Fibroblast of peridontal ligament (primary cell): ENCODE results near the gene ID4.

Experiments
- DNase-seq: peaks from one replicate; pipeline ENCODE4 v3.0.0-alpha.2; 2010; ENCODE audit errors: extremely low read depth

The ID4 gene, protein sequence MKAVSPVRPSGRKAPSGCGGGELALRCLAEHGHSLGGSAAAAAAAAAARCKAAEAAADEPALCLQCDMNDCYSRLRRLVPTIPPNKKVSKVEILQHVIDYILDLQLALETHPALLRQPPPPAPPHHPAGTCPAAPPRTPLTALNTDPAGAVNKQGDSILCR

DNA sequence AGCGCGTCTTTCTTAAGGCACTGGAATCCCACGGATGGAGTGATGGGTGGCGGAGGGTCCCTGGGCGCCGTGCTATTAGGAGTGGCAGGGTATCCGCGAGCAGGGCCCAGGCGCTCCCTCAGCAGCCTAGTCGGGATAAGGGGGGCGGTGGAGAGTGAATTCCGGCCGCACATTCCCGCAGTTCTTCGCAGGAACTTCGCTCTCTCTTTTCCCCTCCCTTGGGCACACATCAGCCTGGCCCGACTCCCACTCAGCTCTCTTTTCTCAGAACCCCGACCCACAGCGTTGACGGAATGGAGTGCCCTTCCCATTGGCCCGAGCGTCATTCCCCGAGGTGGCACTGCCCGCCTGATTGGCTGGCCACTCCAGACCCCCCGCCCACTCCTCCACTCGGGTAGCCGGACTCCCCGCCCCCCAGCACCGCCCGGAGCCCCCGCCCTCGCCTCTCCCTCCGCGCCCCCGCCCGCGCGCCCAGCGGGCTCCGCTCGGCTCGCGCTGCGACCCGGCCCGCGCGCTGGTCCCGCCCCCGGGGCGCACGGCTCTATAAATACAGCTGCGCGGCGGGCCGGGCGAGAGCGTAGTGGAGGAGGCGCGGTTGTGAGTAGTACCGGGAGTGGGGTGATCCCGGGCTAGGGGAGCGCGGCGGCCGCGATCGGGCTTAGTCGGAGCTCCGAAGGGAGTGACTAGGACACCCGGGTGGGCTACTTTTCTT lies at the start of gene ID4:
Gene ID4 (plus strand): TSS at position 572 of the 712 bp plus-strand sequence. CDS start 385 bp downstream, outside the sequence.
- peak; percentile 97 for DNase-seq

DNA sequence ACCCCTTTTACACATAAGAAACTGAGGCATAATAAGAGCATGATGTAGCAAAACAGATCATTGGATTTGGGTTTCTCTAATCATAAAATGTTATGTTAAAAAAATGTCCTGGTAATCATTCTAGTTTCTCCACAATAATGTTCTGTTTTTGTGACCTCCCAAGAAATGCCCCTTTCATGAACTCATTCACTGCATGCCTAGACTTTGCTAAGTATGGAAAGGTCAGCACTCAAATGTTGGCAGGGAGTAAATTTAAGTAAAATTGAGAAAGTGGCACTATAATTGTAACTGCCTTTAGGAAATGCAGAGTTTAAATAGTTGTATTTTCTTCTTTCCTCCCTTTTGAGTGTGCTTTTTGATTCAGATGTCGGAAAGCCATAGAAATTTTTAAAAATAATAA lies 48.5 kb upstream of the ID4 start:
- DNase-seq, result peak; percentile 11

DNA sequence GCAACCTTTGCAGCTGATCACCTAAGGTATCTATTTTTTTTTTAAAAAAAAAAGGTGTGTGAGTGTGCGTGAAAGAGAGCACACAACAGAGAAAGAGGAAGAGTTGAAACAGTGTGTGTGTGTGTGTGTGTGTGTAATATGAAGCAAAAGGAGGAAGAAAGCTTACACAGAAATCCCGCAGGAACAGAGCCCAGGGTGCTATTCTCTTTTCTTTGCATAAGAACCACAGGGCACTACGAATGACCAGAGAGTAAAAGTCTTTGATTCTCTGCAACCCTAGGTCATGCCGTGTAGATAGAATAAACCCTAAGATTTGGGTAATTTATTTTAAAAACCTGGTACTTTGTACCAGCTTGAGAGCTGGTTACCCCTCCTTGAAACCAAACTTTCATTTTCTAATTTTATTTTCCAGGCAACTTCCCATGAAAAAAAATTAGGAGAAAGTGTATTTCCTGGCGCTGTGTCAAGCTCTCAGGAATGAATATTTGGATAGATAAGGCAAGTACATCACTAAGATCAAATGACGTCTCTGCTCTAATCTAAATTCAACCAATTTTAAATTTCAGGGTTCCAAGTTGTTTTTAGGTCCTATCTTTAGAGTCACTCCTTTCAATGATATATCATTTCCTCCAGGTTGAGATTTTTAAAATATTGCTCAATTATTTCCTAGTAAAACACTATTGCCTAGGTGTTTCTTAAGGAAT lies 47.9 kb upstream of the ID4 start:
- DNase-seq, result peak; percentile 13

DNA sequence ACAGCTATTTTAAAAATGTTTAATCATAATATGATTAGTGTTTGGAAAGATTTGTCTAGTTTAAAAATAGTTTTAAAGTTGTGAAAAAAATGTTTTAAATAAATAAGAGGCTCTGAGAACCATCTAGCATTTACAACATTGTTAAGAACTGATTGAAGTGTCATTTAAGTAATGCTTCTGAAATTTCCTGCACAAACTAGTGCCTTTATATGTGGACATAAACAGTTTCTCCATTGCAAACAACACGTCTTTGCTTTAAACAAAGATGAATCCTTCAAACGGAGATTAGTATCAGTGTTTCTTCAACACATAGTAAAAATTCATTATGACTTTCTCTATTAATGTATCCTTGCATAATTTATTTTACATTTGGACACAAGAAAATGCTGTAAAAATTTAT lies 45.9 kb upstream of the ID4 start:
- no peak for DNase-seq

DNA sequence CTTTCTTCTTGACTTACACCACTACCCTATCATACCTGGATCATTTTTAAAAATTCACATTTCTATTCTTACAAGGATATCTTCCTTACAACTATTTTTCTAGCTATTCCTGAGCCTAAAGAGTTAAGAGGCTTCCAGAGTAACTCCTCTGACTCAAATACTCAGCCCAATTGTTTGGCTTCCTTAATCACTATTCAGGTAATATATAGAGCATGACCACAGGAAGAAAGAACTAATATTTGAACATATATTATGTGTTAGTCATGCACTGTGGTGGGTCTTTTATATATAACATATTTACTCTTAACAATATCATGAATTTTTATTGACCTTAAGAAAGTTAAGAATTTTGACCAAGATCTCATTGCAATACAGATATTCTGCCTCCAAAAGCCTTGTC lies 42.0 kb upstream of the ID4 start:
- DNase-seq, result no peak

DNA sequence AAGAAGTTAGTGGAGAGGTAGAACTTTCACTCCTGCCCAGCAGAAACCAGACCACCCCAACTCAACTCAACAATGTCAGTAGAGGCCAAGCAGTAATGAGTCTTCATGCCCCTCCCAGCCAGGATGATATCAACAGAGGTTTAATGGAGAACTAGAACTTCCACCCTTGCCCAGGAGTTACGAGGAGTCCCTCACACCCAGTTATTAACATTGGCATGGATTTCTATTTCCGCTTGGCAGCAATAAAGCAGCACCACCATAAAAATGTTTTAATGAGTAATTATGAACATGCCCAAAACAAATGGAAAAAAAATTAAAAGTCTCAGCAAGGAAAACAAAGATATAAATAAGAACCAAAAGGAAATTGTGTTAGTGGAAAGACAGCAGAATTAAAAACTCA lies 40.7 kb upstream of the ID4 start:
- DNase-seq, result no peak

DNA sequence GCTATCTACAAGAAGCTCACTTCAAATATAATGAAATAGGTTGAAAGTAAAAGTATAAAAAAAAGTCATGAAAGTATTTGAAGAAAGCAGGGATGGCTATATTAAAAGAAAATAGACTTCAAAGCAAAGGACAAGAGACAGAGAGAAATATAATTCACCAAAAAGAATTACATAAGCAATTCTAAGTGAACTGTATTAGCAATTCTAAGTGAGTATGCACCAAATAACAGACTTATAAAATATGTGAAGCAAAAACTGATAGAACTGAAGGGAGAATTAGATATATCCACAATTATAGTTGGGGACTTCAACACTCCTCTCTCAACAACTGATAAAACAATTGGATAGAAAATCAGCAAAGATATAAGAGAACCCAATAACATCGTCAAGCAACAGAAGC lies 38.8 kb upstream of the ID4 start:
- no peak for DNase-seq

DNA sequence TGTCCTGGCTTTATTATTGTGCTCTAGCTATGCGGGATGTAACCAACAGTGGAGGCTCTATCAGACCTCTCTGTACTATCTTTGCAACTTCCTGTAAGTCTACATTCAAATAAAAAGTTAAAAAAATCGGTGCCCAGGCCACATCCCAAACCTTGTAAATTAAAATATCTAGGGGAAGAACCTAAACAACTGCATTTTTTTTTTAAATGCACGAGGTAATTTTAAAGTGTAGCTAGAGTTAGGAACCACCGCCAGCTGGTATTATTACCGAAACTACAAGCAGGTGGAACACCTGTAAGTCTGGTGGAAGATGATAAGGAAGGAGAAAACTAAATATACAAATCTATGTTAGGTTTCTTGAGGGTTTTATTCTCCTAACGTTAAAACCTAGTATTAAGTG lies 34.5 kb upstream of the ID4 start:
- no peak for DNase-seq

DNA sequence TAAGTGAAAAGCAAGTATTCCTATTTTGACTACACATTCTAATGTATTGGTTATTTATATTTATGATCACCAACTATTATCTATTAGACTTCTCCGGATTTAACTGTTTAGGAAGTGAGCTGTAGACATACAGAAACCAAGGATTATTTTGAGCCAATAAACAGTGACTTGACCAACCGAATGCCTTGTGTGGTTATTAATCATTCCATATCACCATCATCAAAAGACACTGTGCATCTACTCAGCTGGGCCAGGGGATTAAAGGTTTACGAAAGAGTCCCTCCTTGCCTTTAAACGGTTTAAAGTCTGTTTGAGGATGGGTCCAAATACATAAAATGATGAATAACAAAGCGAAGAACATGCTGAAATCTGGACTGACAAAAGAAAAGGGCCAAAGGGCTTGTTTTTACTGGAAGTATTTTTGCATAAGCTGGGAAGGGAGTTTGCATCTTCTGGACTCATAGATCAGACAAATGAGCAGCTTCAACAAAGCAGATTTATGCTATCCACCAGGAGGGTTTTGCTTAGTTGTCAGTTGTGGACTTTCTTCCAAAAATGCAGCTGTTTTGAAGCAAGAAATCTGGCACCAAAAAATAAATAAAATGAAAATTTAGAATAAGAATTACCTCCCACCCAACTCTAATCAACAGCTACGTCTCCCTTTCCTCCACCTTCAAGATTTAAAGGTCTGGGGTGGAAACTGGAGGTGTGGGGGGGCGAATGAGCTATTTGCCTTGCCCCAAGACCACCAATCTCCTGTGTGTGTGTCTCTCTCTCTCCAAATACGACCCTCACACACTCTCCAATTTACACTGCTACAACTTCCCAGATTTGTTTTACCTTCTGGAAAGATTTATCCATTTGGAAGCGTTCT lies 33.6 kb upstream of the ID4 start:
- peak; percentile 36 for DNase-seq

DNA sequence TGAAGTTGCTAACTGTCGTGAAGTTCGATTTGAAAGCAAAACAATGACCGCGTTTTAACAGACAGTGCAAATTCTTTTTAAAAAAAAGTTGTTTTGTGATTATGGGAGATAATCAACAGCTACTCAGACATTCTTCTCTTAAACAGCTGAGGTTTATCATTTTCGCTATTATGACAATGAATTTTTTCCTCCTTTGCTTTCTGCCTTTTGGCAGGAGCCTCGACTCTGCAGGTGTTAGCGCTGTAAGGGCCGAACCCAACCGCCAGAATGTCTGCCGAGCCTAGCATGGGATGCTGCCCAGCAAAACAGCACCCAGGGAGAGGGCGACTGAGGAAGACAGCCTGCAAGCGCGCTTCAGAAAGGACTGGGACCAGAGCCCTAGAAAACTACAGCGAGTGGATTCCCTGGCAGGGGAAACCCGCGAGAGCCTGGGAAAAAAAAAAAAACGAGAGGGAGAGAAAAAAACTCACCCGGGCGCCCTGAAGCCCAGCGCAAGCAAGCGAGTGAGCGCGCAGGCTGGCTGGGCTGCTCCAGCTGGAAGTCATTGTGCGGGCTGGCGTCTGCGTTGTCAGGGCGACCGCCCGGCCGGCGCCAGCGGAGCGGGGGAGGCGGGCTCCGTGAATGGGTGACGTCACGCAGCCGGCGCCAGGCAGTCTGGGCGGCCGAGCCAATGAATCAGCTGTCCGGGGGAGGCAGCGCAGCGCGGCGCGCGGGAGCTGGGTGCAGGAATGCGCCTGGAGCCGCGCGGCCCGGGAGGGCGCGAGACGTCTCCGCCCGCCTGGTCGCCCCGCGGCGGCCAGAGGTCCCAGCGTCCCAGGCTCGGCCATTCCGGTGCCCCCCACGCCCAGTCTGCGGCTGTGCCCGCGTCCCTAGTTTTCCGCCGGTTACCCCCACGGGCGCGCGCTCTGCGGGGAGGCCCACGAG lies 32.7 kb upstream of the ID4 start:
- peak; percentile 95 for DNase-seq

DNA sequence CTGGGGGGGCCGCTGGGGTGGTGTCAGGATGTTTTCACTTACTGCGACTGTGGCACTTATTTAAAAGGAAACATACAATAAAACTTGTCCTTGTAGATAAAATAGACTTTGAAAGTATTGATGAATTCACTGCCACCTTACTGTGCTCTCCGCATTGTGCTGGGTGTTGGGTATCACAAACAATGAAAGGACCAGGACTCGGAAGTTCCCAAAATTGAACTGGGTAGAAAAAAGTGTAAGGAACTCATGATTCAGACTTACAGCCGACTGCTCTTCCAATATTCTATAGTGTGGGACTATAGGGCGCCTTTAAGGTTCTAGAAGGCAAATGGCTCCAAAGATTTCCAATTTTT lies 32.1 kb upstream of the ID4 start:
- peak; percentile 32 for DNase-seq

DNA sequence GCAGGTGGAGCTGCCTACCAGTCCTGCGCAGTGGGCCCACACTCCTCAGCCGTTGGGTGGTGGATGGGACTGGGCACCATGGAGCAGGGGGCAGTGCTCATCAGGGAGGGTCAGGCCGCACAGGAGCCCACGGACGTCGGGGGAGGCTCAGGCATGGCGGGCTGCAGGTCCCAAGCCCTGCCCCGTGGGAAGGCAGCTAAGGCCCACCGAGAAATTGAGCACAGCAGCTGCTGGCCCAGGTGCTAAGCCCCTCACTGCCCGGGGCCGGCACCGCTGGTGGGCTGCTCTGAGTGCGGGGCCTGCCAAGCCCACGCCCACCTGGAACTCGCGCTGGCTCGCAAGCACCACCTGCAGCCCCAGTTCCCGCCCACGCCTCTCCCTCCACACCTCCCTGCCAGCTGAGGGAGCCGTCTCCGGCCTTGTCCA lies 30.2 kb upstream of the ID4 start:
- DNase-seq, result no peak

DNA sequence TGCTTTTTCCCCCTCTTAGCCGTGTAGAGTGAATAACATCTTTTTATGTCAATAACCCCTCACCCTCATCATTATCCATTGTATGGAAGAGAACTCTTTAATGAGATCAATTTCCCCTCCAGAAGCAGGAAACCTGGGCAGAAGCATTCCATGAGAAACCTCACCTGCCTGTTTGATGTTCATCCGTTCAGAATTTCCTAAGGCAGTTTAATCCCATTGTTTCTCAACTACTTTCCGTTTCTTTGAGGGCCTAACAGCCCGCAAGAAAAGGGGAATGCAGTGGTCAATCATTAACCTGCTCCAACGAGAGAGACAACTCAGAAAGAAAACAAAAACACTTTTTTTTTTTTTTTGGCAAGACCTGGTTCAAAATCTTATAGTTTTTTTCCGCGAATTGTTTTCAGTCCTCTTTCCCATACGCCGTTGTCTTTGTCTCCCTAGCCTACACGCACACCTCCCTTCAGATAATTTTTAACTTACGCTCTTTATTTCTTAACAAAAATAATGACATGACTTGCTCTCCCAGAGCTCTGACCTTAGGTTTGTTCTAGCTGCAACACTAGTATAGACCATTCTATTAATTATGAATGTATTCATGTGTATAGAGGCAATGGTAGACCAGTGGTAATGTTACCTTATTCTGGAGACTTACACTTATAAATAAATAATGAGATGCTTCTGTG lies 25.6 kb upstream of the ID4 start:
- no peak for DNase-seq

DNA sequence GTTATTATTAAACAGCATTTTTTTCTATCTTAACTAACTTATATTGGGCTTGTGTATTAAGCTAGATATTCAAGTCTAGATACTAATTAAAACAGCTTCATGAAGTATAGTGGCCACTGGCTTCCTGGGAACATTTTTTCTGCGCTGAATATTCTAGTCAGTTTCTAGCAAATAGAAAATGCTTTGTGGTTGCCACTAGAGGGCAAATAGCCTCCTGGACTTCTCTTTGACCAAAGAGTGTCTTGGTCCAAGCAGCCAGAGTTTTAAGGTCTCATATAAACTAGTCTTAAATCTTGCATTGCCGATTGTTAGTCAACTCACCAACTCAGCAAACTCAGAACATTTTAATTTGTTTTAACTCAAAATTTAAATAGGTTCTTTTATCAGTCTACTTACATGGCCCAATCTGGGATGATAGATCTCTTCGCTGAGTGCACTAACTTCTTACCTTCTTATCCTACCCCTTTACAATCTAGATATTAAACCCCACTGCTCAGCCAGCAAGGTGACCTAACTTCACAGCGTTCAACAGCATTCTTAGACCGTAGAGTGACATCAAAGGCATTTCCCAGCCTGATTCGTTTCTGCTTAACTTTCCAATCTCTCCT lies 24.6 kb upstream of the ID4 start:
- peak; percentile 78 for DNase-seq

DNA sequence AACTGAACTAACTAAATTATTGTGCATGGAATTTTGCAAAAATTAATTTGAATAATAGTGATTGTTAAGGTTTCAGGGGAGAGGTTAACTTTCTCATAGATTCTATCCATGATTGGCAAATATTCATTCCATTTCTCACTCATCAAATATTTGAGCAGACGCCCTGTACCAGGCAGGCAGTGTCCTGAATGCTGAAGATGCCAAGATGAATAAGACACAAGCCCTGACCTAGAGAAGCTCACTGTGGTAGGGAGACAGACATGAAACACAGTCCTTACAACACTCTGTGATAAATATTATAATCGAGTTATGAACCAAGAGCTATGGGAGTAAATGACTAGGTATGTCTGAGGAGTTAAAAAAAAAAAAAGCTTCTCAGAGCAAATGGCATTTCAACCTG lies 18.4 kb upstream of the ID4 start:
- DNase-seq, result no peak

DNA sequence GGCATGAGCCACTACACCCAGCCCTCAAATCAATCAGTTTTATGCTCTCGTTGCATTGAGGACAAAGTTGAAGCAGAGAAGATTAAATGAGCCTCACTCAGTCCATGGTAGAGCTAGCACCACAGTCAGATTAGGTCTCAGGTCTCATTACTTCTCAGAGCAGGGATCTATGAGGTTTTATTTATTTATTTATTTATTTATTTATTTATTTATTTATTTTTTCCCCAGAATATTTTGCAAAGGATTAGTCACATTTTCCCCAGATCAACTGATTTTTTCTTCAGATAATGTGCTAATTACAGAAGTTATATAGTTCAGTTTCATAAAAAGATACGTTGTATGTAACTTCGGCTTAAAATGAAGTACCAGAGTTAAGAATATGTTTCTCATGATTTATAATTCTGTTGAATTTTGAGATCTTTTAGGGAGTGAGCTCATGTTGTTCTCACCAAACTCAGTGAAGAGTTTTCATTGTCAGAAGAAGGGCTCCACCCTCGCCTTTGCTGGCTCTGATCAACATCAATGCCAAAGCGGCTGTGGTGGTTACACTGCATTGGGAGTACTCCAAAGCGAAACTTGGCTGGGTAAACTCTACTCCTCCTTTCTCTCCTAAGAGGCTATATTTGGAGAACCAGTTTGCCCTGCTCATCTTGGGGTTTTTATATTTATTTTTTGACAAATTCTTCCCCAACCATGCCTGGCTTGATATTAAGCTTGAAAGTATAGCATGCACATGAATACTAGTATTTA lies 12.9 kb upstream of the ID4 start:
- peak; percentile 45 for DNase-seq

DNA sequence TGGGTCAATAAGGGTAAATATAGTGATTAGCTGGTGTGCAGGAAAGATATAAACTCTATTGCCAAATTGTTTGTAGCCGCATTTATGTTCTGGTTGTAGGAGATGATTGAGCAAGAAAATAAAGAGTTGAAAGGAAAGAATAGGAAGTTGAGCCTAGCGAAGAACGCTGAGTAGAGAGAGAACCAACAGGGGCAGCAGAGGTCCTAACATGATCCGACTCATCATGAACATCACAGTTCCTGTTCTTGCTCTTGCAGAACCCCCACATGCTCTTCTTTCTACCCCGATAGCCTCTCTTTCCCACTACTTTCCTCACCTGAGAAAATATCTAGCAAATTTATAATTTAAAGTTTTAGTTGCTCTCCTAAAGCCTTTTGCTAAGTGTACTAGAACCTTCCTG lies 9.9 kb upstream of the ID4 start:
- no peak for DNase-seq

DNA sequence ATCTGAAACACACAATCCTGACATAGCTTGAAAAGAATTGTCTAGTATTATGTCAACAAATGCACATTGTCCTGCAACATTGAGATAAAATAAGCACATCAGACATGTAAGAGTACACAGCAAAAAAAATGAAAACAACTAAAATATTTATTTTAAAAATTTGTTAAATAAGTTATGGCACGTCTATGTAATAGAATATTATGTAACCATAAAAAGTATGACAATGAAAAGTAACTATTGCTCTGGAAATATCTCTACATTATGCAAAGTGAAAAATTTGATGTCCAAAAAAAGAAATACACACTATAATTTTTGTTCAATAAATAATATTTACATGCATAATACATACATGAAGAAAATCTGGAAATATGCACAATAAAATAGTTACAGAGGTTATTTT lies 9.3 kb upstream of the ID4 start:
- no peak for DNase-seq

DNA sequence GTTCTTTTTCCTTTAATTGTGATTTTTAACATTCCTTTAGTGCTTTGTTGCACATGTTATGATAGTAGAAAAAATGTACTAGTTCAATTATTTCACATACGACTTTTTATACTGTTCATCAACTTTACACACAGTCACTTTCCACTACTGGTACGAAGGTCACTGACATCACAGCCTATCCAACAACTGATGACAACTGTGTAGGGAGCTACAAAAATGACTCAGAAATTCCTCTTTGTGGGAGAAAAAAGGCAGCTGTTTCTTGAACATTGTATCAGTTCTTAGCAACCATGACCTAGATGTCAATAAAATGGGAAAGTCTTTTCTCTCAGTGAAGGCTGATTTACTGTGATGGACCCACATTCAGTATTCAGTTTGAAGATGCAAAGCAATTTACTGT lies 7.0 kb upstream of the ID4 start:
- no peak for DNase-seq

DNA sequence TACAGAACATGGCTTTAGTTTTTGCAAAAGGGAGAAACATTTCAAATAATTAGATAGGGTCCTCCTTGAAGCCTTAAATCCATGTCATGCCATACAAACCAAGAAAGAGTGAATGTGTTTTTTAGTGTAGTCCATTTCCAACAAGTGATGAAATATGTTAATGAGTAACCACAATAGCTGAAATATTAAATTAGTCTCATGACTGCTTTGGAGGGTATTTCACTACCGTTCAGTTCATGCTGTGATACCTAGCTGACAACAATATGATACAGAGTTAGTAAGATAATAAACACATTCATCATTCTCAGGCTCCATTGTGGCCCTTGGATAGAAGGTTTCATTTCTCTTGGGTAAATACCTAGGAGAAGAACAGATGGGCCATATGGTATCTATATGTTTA lies 5.8 kb upstream of the ID4 start:
- DNase-seq, result no peak
